ENCODE results near the gene TMEM270. TPM values are rescaled to one million over a fixed set of nuclear protein-coding genes. Genes with fewer than 3 reads are reported as not detected.

Gene TMEM270
- total RNA-seq, 6 experiments from 2014 or later, result not detected

DNA sequence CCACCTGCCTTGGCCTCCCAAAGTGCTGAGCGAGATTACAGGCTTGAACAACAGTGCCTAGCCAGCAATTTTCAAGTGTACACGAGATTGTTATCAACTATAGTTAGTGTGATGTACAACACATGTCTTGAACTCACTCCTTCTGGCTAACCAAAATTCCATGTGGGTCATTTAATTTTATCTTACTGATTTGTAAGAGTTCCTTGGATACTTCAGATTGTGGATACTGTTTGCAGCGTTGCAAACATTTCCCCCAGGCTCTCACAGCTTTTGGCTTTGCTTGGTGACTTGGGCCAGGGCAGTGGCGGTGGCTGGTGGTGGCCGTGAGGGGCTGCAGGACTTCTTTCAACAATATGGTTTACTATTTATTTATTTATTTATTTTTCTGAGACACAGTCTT lies 8.5 kb upstream of the TMEM270 start:
- TF ChIP-seq, protein P1, sequence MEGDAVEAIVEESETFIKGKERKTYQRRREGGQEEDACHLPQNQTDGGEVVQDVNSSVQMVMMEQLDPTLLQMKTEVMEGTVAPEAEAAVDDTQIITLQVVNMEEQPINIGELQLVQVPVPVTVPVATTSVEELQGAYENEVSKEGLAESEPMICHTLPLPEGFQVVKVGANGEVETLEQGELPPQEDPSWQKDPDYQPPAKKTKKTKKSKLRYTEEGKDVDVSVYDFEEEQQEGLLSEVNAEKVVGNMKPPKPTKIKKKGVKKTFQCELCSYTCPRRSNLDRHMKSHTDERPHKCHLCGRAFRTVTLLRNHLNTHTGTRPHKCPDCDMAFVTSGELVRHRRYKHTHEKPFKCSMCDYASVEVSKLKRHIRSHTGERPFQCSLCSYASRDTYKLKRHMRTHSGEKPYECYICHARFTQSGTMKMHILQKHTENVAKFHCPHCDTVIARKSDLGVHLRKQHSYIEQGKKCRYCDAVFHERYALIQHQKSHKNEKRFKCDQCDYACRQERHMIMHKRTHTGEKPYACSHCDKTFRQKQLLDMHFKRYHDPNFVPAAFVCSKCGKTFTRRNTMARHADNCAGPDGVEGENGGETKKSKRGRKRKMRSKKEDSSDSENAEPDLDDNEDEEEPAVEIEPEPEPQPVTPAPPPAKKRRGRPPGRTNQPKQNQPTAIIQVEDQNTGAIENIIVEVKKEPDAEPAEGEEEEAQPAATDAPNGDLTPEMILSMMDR (IDR thresholded peaks at IDR 0.05), result peak; percentile 19; the same call in 1 of the 2 replicates
- Mint-ChIP-seq H3K27ac (peak overlapping the region; percentile 97), H3K36me3 (ENCODE audit: low read depth) (0 out of 2 replicates have a peak, but pooled peaks cover 8% of the 10 kb centered on the region), H3K4me1 (ENCODE audit: low read depth) (peaks cover 62% of the 10 kb centered on the region), H3K27me3 (ENCODE audit: insufficient read depth) (peaks cover 2% of the 10 kb centered on the region), H3K9me3 (0 out of 2 replicates have a peak, but pooled peaks cover 5% of the 10 kb centered on the region), H3K4me3 (no peak overlapping the region; the same call in 1 of the 2 replicates)
- DNase-seq, result no peak

DNA sequence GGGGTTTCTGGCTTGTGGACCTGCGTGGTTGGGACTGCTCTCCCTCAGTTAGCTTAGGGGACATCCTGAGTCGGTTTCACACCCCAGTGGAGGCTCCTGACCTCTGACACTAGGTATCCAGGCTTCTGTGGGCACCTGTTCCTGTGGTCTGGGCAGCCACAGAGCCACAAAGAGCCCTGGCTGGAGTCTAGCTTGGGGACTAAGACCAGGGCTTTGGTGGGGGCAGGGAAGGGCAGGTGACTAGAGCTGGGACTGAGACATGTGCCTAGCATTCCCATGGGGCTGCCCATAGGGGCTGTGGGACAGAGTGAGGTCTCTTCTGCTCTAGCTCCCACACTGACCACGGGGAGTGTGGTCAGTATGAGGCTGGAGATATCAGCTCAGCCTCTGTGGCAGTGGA lies 4.0 kb upstream of the TMEM270 start:
- TF ChIP-seq, protein P1 (IDR thresholded peaks at IDR 0.05), result no peak
- no peak overlapping the region for H3K27ac Mint-ChIP-seq
- H3K27me3 Mint-ChIP-seq (ENCODE audit: insufficient read depth), result peaks cover 6% of the 10 kb centered on the region
- H3K36me3 Mint-ChIP-seq (ENCODE audit: low read depth), result no peaks in the 10 kb centered on the region
- H3K4me3 Mint-ChIP-seq, result no peak overlapping the region
- DNase-seq, result no peak
- peaks cover 29% of the 10 kb centered on the region for H3K4me1 Mint-ChIP-seq (ENCODE audit: low read depth)
- H3K9me3 Mint-ChIP-seq, result no peaks in the 10 kb centered on the region

DNA sequence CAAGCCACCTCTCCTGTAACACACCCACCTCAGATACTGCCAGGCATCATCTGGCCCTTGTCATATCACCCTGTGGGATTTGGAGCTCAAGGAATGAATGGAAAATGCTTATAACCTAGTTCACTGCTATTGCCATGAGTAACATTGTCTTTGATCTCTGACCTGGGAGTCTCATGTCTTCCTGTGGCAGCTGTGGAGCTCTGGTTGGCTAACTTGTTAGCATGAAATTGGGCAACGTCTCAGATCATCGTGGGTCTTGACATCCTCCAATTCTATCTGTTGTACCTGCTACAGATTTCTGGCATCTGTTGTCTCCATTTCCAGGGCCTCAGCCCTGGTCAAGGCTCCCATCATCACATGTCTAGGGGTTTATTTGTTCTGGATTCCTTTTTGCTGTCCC lies 2.2 kb upstream of the TMEM270 start:
- Mint-ChIP-seq H3K9me3 (no peaks in the 10 kb centered on the region), H3K4me1 (ENCODE audit: low read depth) (peaks cover 22% of the 10 kb centered on the region), H3K27ac (no peak overlapping the region), H3K36me3 (ENCODE audit: low read depth) (no peaks in the 10 kb centered on the region), H3K27me3 (ENCODE audit: insufficient read depth) (peaks cover 8% of the 10 kb centered on the region), H3K4me3 (no peak overlapping the region)
- no peak for DNase-seq
- TF ChIP-seq, protein P1 (IDR thresholded peaks at IDR 0.05), result no peak

DNA sequence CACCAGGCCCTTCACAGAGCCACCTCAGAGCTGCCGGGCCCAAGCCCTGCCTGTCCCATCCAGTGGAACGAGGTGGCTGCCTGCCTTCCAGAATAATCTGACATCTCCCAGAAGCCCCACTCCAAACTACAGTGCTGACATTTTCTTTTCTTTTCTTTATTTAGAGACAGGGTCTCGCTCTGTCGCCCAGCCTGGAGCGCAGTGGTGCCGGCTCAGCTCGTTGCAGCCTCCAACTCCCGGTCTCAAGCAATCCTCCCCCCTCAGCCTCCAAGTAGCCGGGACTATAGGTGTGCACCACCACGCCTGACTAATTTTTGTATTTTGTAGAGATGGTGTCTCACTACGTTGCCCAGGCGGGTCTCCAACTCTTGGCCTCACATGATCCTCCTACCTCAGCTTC lies 346 bp downstream of the TMEM270 start:
- H3K27me3 Mint-ChIP-seq (ENCODE audit: insufficient read depth), result peaks cover 6% of the 10 kb centered on the region
- H3K4me1 Mint-ChIP-seq (ENCODE audit: low read depth), result peaks cover 11% of the 10 kb centered on the region
- no peaks in the 10 kb centered on the region for H3K9me3 Mint-ChIP-seq
- H3K36me3 Mint-ChIP-seq (ENCODE audit: low read depth), result no peaks in the 10 kb centered on the region
- DNase-seq, result no peak
- TF ChIP-seq, protein P1 (IDR thresholded peaks at IDR 0.05), result no peak
- H3K27ac Mint-ChIP-seq, result no peak overlapping the region
- no peak overlapping the region for H3K4me3 Mint-ChIP-seq

- H3K4me3 Mint-ChIP-seq, result no peak overlapping the region
Measured at GRCh38 chr7:73864981-73865711, 4.2 kb downstream of the TMEM270 start.

More at GRCh38 chr7:73864981-73865711, 4.2 kb downstream of the TMEM270 start:
- Mint-ChIP-seq H3K9me3 (no peaks in the 10 kb centered on the region), H3K36me3 (ENCODE audit: low read depth) (no peaks in the 10 kb centered on the region), H3K27me3 (ENCODE audit: insufficient read depth) (peaks cover 2% of the 10 kb centered on the region; the same call in 1 of the 2 replicates), H3K4me1 (ENCODE audit: low read depth) (peaks cover 4% of the 10 kb centered on the region), H3K27ac (no peak overlapping the region)
- TF ChIP-seq, protein P1 (IDR thresholded peaks at IDR 0.05), result no peak
- no peak for DNase-seq
